CD4-positive, alpha-beta T cell (primary cell): ENCODE data around the gene IPO11. TPM values are rescaled to one million over a fixed set of nuclear protein-coding genes. Genes with fewer than 3 reads are reported as not detected.

Experiments used
- ATAC-seq: fragments of 200-7000 bp; cut with Tn5 transposase; one replicate; pipeline ENCODE4 v1.10.0; 2022; ENCODE audit warnings: mild to moderate bottlenecking; ENCODE audit not compliant: poor library complexity
- CTCF ChIA-PET: fragments of 350-600 bp; sonication (Branson Sonifier 250); formaldehyde crosslinking; loops from one replicate; lab custom pipeline; 2021; ENCODE audit warnings: antibody characterized with exemption, inconsistent platforms; lab: Charles Lee
- POLR2A ChIA-PET: fragments of 350-600 bp; sonication (Branson Sonifier 250); formaldehyde crosslinking; loops from one replicate; lab custom pipeline; 2021; ENCODE audit warnings: antibody characterized with exemption, inconsistent platforms; lab: Charles Lee
- DNase-seq, 14 experiments: peaks; one replicate each; pipeline ENCODE4 v3.0.0-alpha.2; 2013 to 2020; ENCODE audit warnings: mixed read lengths in 2 of 14
- H3K27ac ChIP-seq, 2 donors: one replicate each; pipeline versions ENCODE4 v1.5.1 to v1.7.0; 2013; ENCODE audit warnings: low read length in 2 of 2, low read depth in 1 of 2, mild to moderate bottlenecking in 1 of 2
- H3K27me3 ChIP-seq, 2 experiments: 1 replicate in 1 of 2; 2 replicates in 1 of 2; pipeline versions ENCODE4 v1.6.1 to v1.7.0; 2013; ENCODE audit warnings: low read length in 2 of 2, control low read depth in 1 of 2, mild to moderate bottlenecking in 1 of 2, moderate library complexity in 1 of 2; ENCODE audit not compliant: insufficient read depth in 2 of 2, control insufficient read depth in 1 of 2
- H3K36me3 ChIP-seq: one replicate; pipeline ENCODE4 v1.6.1; 2013; ENCODE audit warnings: low read length, control low read depth; ENCODE audit not compliant: insufficient read depth
- H3K4me1 ChIP-seq: one replicate; pipeline ENCODE4 v1.6.1; 2013; ENCODE audit warnings: low read length, control low read depth; ENCODE audit not compliant: insufficient read depth
- H3K4me3 ChIP-seq: one replicate; pipeline ENCODE4 v1.5.1; 2013; ENCODE audit warnings: mild to moderate bottlenecking, low read length, moderate library complexity
- H3K9me3 ChIP-seq, 2 experiments: 1 replicate in 1 of 2; 2 replicates in 1 of 2; pipeline versions ENCODE4 v1.6.1 to v1.7.0; 2013; ENCODE audit warnings: low read length in 2 of 2, mild to moderate bottlenecking in 2 of 2, control low read depth in 1 of 2, moderate library complexity in 1 of 2; ENCODE audit not compliant: control insufficient read depth in 1 of 2, insufficient read depth in 1 of 2
- H3K27ac Mint-ChIP-seq: one replicate; pipeline ENCODE4 v1.8.0; 2020; ENCODE audit warnings: mixed read lengths
- H3K27me3 Mint-ChIP-seq: one replicate; pipeline ENCODE4 v1.8.0; 2021; ENCODE audit warnings: mixed read lengths
- H3K36me3 Mint-ChIP-seq: one replicate; pipeline ENCODE4 v1.8.0; 2021; ENCODE audit warnings: low read depth, mixed read lengths
- H3K4me1 Mint-ChIP-seq: one replicate; pipeline ENCODE4 v1.8.0; 2021; ENCODE audit warnings: low read depth, mixed read lengths
- H3K4me3 Mint-ChIP-seq: one replicate; pipeline ENCODE4 v1.8.0; 2020; ENCODE audit warnings: mild to moderate bottlenecking, mixed read lengths
- H3K9me3 Mint-ChIP-seq: one replicate; pipeline ENCODE4 v1.8.0; 2020; ENCODE audit warnings: mixed read lengths
- intact Hi-C, 2 experiments: fragments of 100-400 bp; cut with DNase I in 1 of 2; cut with micrococcal nuclease in 1 of 2; formaldehyde crosslinking; loops; one replicate each; pipeline versions ENCODE4 v1.15.1 to v1.9.0; 2023 to 2025; cut with DNase I, micrococcal nuclease
- total RNA-seq, 174 experiments: library from RNA in 2 of 174; stranded (reverse) in 2 of 174; gene quantifications; one replicate each; pipeline ENCODE4 v1.2.3 and lab custom pipeline; 2021 to 2026
- TF ChIP-seq, protein P1 (sequence below): fragments of 200-600 bp; IDR thresholded peaks from one replicate; pipeline ENCODE4 v1.8.0; 2022; ENCODE audit warnings: antibody characterized with exemption, mild to moderate bottlenecking

The IPO11 gene
- total RNA-seq, 2 experiments from 2014 or later: 15.1 to 16.1 TPM

DNA sequence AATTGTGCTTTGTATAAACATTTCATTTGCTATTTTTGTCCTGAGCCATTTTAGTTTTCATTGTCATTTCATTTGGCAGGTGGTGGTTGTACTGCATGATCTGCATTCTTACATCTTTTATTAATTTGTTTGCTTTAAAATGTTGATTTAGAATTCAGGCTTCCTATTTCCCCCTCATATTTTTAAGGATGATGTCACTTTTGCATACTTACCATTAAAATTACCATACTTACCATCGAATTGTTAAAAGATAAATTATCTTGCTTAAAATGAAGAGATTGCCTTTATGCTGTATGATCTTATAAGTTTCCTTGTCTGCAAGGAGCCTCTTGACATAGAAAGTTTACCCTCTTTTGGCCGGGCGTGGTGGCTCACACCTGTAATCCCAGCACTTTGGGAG, 40.0 kb upstream of the IPO11 start:
- H3K9me3 ChIP-seq: no peaks in the 10 kb centered on the region
- Mint-ChIP-seq H3K4me1 (no peaks in the 10 kb centered on the region), H3K9me3 (no peaks in the 10 kb centered on the region), H3K4me3 (no peak overlapping the region), H3K36me3 (peaks cover 71% of the 10 kb centered on the region), H3K27me3 (no peaks in the 10 kb centered on the region), H3K27ac (peak overlapping the region; percentile 63)
- no peak for DNase-seq
- H3K27me3 ChIP-seq: no peaks in the 10 kb centered on the region
- no peak overlapping the region for H3K4me3 ChIP-seq
- CTCF ChIA-PET: no interaction called here
- no peak for ATAC-seq
- TF ChIP-seq, protein P1, sequence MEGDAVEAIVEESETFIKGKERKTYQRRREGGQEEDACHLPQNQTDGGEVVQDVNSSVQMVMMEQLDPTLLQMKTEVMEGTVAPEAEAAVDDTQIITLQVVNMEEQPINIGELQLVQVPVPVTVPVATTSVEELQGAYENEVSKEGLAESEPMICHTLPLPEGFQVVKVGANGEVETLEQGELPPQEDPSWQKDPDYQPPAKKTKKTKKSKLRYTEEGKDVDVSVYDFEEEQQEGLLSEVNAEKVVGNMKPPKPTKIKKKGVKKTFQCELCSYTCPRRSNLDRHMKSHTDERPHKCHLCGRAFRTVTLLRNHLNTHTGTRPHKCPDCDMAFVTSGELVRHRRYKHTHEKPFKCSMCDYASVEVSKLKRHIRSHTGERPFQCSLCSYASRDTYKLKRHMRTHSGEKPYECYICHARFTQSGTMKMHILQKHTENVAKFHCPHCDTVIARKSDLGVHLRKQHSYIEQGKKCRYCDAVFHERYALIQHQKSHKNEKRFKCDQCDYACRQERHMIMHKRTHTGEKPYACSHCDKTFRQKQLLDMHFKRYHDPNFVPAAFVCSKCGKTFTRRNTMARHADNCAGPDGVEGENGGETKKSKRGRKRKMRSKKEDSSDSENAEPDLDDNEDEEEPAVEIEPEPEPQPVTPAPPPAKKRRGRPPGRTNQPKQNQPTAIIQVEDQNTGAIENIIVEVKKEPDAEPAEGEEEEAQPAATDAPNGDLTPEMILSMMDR: no peak
- intact Hi-C loops: no loop called here
- POLR2A ChIA-PET: interaction anchor here (0.7 kb wide), 1 partner anchor 14 kb away, joined by 3 read pairs; no protein-coding TSS in a partner anchor
- H3K36me3 ChIP-seq: peaks cover 76% of the 10 kb centered on the region
- no peaks in the 10 kb centered on the region for H3K4me1 ChIP-seq
- no peak overlapping the region for H3K27ac ChIP-seq

DNA sequence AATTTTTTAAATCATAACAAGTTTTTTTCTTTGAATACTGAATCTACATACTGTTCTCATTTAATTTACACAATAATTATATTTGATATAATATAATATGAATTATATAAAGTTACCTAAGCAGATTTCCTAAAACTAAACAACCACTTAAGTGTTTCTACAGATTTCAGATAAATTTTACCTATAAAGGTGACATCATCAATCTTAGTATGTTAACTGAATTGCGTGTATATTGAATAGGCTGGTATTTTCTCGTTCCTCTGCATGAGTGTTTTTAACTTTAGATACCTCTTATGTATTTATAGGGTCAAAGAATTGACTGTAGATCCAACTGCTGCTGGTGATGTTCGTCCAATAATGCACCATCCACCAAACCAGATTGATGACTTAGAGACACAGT, 39.2 kb upstream of the IPO11 start:
- ATAC-seq (no peak), DNase-seq (no peak)
- peaks cover 78% of the 10 kb centered on the region for H3K36me3 ChIP-seq
- TF ChIP-seq, protein P1: no peak
- H3K9me3 Mint-ChIP-seq: no peaks in the 10 kb centered on the region
- CTCF ChIA-PET: no interaction called here
- H3K4me1 Mint-ChIP-seq: no peaks in the 10 kb centered on the region
- POLR2A ChIA-PET: interaction anchor here (0.7 kb wide), 1 partner anchor 13 kb away, joined by 3 read pairs; no protein-coding TSS in a partner anchor
- peaks cover 79% of the 10 kb centered on the region for H3K36me3 Mint-ChIP-seq
- no peaks in the 10 kb centered on the region for H3K27me3 ChIP-seq
- H3K9me3 ChIP-seq: no peaks in the 10 kb centered on the region
- no peak overlapping the region for H3K27ac ChIP-seq
- H3K27me3 Mint-ChIP-seq: no peaks in the 10 kb centered on the region
- H3K4me3 Mint-ChIP-seq: no peak overlapping the region
- peak overlapping the region; percentile 30 for H3K27ac Mint-ChIP-seq
- no peak overlapping the region for H3K4me3 ChIP-seq
- H3K4me1 ChIP-seq: no peaks in the 10 kb centered on the region
- intact Hi-C loops: no loop called here

DNA sequence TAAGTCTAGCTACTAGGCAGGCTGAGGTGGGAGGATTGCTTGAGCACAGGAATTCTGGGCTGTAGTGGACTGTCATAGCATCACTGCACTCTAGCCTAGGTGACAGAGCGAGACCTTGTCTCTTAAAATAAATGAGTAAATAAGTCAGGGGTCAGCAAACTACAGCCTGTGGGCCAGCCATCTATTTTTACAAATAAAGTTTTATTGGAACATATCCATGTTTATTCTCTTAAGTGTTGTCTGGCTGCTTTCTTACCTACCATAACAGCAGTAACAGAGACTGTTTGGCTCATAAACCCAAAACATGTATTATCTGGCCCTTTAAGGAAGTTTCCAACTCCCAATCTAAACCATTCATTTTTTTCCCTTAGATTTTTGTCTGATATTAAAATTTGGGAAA, 38.5 kb upstream of the IPO11 start:
- intact Hi-C loops: no loop called here
- no peak for DNase-seq
- Histone ChIP-seq H3K4me3 (no peak overlapping the region), H3K4me1 (no peaks in the 10 kb centered on the region), H3K36me3 (peaks cover 79% of the 10 kb centered on the region), H3K9me3 (no peaks in the 10 kb centered on the region), H3K27me3 (no peaks in the 10 kb centered on the region), H3K27ac (no peak overlapping the region)
- Mint-ChIP-seq H3K9me3 (no peaks in the 10 kb centered on the region), H3K27ac (peak overlapping the region; percentile 30), H3K4me1 (no peaks in the 10 kb centered on the region), H3K36me3 (peaks cover 81% of the 10 kb centered on the region), H3K27me3 (no peaks in the 10 kb centered on the region), H3K4me3 (no peak overlapping the region)
- CTCF ChIA-PET: no interaction called here
- TF ChIP-seq, protein P1: no peak
- no peak for ATAC-seq
- POLR2A ChIA-PET: no interaction called here
